NK-92 treated with Interleukin-12 subunit alpha and Interleukin-12 subunit beta, amount 100 ng/mL, for 24 hours (cell line): ENCODE data around the gene CELF2.

Source experiments
- DNase-seq: peaks from one replicate; lab custom pipeline; 2025; lab: John Stamatoyannopoulos, UW

The CELF2 gene

GRCh38 chr10:11154849-11155498, 137.3 kb downstream of the CELF2 start:
- no peak for DNase-seq

GRCh38 chr10:11156480-11156879, 138.8 kb downstream of the CELF2 start:
- DNase-seq: no peak

DNA sequence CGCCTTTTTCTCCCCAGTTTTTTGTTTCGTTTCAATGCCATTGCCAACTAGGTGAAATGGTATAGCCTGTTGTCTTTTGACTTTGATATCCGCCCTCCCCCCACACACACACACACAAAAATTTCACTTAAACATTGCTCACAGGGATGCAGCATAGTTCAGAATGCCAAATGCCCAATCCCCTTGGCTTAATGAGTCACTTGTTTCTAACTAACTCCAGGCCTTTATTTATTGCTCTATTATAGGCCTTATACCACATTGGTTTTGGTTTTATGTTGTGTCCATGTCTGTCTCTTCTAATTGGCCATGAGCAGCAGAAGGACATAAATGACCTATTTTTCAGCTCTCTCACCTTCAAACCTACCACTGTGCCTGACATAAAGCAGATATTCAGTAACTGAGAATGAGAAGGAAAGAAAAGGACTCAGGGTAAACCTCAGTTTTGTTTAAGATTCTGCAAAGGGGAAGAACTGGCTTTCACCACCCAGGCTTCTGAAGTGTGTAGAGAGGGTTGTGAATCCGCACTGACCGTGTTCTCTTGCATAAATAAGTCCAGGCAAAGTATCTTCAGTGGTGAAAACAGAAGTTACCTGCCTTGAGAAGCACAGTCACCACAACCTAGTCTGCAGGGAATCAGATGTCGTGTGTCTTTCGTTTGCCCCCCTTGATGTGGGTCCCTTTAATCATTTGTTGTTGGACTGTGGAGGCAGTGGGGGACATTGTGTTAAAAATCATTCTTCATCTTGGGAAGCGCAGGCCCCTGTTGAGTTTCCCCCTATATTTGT, 139.8 kb downstream of the CELF2 start:
- no peak for DNase-seq

DNA sequence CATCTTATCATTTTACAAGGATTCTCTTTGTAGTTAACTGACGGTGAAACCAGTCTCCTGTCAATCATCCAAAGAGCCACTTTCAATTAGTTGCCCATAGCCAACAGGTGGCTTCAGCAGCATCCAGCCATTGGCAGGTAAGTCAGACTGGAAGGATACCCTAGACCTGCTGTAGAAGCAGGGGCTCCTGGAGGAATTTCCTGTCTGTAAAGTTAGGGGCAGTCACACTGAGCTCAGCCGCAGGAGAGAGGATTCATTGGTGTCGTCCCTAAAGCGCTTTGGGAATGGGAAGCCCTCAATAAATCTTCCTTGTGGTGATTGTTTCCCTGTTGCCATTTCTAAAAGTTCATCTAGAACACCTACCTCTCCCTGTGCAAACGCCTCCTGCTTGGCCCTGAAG, 140.4 kb downstream of the CELF2 start:
- DNase-seq: no peak

DNA sequence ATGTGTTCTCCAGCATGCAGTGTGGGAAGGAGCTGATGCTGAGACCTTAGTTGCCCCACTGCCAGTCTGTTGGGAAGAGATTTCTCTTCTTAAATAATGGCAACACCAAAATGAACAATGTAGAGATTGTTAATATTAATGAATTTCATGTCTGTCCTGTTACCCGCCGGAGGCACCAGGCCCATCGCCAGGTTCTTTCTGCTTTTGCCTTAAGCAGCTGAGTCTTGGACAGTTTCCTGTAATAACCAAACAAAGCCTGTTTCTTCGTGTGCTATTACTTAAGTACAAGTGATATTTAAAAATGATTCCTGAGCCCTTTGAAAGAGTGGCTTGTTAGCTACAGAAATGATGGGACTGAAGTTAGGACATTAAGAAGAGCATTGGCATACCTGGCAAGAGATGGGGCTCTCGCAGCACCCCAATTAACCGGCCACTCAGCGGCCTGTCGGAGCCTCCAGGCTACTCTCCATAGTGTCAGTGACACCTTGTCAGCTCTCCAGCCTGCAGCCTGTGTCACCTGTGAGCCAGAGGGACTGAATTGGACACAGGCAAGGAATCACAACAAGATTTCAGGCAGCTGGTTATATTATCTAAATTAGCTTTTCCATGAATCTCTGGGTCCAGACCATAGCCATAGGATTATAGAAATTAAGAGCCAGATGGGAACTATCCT, 142.0 kb downstream of the CELF2 start:
- DNase-seq: no peak

- DNase-seq: no peak
These were observed 143.4 kb downstream of the CELF2 start for GRCh38 chr10:11161096-11161495.

GRCh38 chr10:11161910-11162309, 144.2 kb downstream of the CELF2 start:
- DNase-seq: no peak

GRCh38 chr10:11162828-11163599, 145.3 kb downstream of the CELF2 start:
- DNase-seq: peak; percentile 61

GRCh38 chr10:11163780-11164550, 146.3 kb downstream of the CELF2 start:
- DNase-seq: no peak

- no peak for DNase-seq
These were observed 146.8 kb downstream of the CELF2 start for GRCh38 chr10:11164551-11164802.

GRCh38 chr10:11164803-11165590, 147.3 kb downstream of the CELF2 start:
- DNase-seq: peak; percentile 59

- DNase-seq: peak; percentile 32
These were observed 148.2 kb downstream of the CELF2 start for GRCh38 chr10:11165591-11166543.

GRCh38 chr10:11166550-11166949, 148.9 kb downstream of the CELF2 start:
- no peak for DNase-seq

DNA sequence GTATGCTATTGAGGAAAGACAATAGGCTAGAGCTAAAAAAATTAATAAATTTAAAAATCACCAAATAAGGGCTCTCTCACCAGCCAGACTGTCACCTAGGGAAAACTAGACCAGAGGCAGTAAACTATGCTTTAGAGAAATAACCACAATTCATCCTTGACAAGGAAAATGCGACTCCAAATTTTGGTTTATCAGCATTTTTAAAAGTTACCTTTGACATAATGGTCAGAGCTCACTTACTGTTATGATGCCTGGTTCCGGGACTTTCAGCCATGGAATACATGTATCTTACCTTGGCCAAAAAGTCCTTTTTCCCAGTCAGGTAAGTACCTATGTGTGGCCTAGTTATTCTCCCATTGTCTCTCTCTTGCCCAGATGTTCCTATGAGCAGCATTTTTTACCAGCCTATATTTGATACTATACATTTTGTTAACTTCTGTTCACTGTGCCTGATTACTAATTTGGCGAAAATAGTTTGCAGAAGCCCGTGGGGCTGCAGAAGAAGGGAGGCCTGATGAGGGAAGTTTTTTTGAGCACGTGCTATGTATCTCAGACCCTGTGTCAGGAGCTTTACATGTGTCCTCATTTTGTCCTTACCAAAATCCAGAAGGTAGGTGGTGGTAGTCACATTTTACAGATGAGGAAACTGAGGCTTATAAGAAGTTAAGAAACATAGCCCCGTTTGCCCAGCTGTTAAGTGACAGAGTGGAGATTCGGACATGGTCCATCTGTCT, 149.7 kb downstream of the CELF2 start:
- DNase-seq: no peak

- no peak for DNase-seq
These were observed 150.9 kb downstream of the CELF2 start for GRCh38 chr10:11168423-11169090.

DNA sequence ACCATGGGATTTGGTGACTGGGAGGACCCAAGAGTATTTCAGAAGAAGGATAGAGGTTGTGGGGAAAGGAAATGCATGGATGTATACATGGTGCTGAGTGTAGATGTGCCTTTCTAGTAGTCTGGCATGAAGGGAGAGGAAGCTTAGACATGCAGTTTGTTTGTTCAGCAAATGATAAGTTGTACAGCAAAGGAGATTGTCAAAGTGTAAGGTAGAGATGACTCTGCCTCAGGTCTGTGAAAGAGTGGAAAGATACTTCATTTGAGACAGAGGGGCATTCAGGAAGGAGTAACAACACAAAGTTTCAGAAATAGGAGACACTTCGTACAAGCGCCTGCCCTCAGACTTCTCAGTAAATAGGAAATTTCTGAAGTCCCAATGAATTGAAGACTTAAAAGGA, 152.3 kb downstream of the CELF2 start:
- DNase-seq: no peak

- DNase-seq: no peak
These were observed 152.9 kb downstream of the CELF2 start for GRCh38 chr10:11170574-11170973.

DNA sequence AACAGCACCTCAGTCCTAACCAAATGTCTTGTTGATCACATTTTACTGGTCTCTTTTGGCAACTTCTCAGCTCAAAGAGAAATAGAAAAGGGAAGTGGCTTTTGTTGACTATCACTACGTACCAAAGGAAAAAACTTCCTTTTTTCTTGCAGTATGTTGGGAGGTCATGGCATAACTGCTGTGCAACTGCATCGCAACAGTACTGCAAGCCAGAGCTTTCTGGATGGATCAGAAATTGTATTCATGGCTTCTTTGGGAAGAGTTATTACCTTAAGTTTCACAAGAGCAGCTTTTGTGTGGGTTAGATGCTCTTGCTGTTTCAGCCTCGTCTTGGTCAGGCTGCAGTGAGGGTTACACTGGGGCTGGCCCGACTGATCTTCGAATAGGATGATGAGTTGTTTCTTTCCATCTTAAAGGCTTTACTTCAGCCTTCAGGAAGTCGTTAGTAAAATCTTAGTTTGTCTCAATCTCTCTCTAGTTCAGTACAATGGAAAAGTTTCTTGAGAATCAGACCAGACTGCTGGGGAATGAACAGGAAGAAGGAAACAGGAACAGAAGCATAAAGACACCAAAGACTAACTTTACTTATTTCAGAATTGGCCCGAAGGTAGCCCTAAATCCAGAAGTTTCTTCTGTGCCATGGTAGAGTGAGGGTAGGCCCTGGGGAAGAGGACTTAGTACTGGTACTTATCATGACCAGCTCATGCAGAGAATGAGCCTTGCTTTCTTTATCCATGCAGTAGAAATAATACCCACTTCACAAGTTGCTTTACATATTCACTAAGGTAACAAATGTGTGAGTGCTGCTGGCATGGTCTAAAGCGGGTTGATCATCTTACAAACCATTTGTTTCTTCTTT, 153.6 kb downstream of the CELF2 start:
- no peak for DNase-seq
